Stimulated activated CD4-positive, alpha-beta T cell treated with anti-CD3 and anti-CD28 coated beads, TNF-alpha, amount 100 ng/mL, for 4 hours (primary cell): ENCODE data around the gene USH1C.

Experiments
- DNase-seq, 3 experiments: peaks; one replicate each; pipeline ENCODE4 v3.0.0-alpha.2; 2020; ENCODE audit warnings: low read depth in 3 of 3

The USH1C gene

GRCh38 chr11:17544181-17544622 lies at the start of gene USH1C:
Gene USH1C, minus strand, starts transcription at chr11:17544416. Its CDS starts 109 bp downstream, at chr11:17544307.
- no peak for DNase-seq

GRCh38 chr11:17593466-17594245 lies 49.4 kb upstream of the USH1C start:
- DNase-seq, result no peak

- no peak for DNase-seq
These were observed 47.1 kb upstream of the USH1C start for GRCh38 chr11:17591293-17591692.

- DNase-seq, result no peak
These were observed 46.2 kb upstream of the USH1C start for GRCh38 chr11:17590463-17590862.

GRCh38 chr11:17588721-17589120 lies 44.5 kb upstream of the USH1C start:
- DNase-seq, result no peak

GRCh38 chr11:17588166-17588565 lies 44.0 kb upstream of the USH1C start:
- DNase-seq, result no peak

GRCh38 chr11:17585911-17586695 lies 41.9 kb upstream of the USH1C start:
- DNase-seq, result no peak

GRCh38 chr11:17581732-17582053 lies 37.5 kb upstream of the USH1C start:
- DNase-seq, result no peak

GRCh38 chr11:17581036-17581731 lies 37.0 kb upstream of the USH1C start:
- no peak for DNase-seq

- no peak for DNase-seq
These were observed 36.1 kb upstream of the USH1C start for GRCh38 chr11:17580271-17580670.

- no peak for DNase-seq
These were observed 35.2 kb upstream of the USH1C start for GRCh38 chr11:17579451-17579850.

- DNase-seq, result no peak
These were observed 34.7 kb upstream of the USH1C start for GRCh38 chr11:17578958-17579357.

- DNase-seq, result no peak
These were observed 34.1 kb upstream of the USH1C start for GRCh38 chr11:17578296-17578695.

GRCh38 chr11:17575431-17576425 lies 31.5 kb upstream of the USH1C start:
- no peak for DNase-seq

GRCh38 chr11:17574141-17575091 lies 30.2 kb upstream of the USH1C start:
- DNase-seq, result no peak

GRCh38 chr11:17573526-17573925 lies 29.3 kb upstream of the USH1C start:
- DNase-seq, result no peak

GRCh38 chr11:17572791-17573460 lies 28.7 kb upstream of the USH1C start:
- no peak for DNase-seq

- no peak for DNase-seq
These were observed 28.1 kb upstream of the USH1C start for GRCh38 chr11:17572359-17572690.

GRCh38 chr11:17571431-17572358 lies 27.5 kb upstream of the USH1C start:
- DNase-seq, result no peak
